HT1080 (cell line): ENCODE results near the gene MSH3. TPM values are rescaled to one million over a fixed set of nuclear protein-coding genes. Genes with fewer than 3 reads are reported as not detected.
"Not testable (repeated sequence)": the region's sequence is repeated elsewhere in the genome, so short reads cannot be mapped to it uniquely, and the experiment has no call there.

Source experiments
- DNase-seq: peaks from one replicate; pipeline ENCODE4 v3.0.0-alpha.2; 2015; ENCODE audit warnings: low read depth
- total RNA-seq: library from RNA; depleted of rRNA; stranded (reverse); fragments of >200 nt; shearing (Covaris generic); gene quantifications from 2 replicates; pipeline ENCODE4 v1.2.3, GENCODE V29; 2014

Gene MSH3
- total RNA-seq, 1 experiment from 2014 or later: 12.0 TPM

DNA sequence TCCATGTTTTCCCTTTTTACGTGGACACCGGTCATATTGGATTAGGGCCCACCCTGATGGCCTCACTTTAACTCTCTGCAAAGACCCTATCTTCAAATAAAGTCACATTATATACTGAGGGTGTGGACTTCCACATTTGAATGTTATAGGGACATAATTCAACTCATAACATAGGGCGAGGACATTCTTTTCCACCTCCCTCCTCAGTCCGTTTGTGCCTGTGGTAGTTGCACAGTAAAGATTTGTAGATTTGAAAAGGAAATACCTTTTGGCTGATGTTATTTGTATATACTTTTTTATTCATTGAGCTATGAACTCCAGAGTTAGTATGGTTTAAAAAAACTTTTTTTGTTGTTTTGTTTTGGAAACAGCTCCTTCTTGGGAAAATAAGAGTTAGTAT is 51.3 kb downstream of the MSH3 start:
- DNase-seq: no peak

DNA sequence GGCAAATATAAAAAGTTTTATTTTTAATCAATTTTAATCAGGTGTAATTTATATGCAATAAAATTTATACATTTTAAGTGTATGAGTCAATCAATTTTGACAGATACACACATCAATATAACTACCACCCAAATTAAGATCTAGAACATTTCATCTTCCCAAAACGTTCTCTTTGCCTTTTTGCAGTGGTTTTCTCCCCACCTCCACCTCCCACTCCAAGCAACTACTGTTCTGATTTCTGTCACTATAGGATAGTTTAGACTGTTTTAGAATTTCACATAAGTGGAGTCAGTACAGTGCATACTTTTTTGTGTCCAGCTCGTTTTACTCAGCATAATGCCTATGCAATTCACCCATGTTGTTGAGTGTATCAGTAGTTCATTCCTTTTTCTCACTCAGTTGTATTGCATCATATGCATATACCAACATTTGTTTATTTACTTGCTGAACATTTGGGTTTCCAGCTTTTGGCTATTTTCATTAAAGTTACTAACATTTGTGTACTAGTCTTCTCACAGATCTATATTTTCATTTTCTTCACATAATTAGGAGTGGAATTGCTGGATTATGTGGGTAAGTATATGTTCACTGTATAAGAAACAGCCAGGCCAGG is 52.5 kb downstream of the MSH3 start:
- DNase-seq: no peak

DNA sequence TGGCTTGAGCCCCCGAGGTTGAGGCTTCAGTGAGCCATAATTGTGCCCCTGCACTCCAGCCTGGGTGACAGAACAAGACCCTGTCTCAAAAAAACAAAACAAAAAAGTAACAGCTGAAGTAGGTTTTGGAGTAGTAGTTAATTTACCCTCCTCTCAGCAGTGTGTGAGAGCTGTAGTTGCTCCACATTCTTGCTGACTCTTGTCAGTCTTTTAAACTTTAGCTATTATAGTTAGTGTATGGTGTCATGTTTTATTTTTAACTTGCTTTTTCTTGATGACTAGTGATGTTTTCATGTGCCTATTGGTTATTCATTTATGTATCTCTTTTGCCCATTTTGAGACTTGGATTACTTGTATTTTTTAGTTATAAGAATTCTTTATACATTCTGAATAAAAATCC is 53.2 kb downstream of the MSH3 start:
- no peak for DNase-seq

DNA sequence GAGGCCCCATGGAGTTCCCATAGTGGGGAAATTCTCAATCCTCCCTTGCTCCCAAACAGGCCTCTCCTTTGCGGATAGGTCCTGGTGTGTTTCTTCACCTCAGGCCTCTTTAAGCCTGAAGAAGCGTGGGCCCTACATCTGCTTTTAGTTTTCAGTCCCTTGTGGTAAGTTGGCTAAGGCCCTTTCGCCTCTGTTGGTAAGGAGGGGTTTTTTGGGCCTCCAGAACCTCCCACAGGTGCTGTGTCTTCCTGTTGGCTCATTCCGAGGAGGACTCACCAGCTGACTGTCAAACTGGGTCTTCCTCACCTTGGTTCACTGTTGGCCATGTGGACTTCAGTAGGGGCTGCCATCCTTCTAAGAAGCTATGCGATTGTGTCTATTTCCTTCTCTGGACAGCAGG is 56.8 kb downstream of the MSH3 start:
- no peak for DNase-seq

DNA sequence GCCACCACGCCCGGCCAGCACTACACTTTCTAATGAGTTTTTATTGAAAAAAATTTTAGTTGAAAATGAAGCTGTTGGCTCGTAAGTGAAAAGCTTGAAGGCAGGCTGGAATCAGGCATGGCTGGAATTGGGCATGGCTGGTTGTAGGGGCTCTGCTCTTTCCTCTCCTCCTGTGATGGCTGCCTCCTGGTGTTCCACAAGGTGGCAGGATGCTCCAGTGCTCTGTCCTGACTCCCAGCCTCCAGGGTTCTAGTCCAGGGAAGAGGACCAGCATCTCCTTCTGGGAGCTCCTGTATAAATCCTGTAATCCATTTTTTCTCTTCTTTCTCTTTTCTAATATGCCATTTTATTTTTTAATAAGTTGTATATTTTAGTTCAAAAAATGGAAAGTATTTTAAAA is 57.5 kb downstream of the MSH3 start:
- peak; percentile 51 for DNase-seq

DNA sequence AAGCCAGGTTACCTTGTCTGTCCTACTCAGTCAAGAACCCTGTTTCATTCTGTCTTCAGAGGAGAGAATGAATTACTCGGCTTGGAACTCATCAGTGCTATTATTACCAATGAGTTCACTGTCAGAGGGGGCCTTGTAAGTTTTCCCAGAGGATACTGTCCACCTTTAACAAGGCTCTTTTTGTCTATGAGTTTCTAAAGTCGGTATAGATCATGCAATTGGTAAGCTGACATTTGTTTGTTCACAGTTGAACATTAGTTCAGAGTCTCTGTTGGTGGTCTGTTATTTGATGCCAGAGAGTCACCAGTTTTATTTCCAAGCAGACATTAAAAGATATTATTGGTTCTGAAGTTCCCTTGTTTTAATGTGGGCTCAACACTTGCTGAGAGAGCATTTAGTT is 58.5 kb downstream of the MSH3 start:
- DNase-seq: no peak

DNA sequence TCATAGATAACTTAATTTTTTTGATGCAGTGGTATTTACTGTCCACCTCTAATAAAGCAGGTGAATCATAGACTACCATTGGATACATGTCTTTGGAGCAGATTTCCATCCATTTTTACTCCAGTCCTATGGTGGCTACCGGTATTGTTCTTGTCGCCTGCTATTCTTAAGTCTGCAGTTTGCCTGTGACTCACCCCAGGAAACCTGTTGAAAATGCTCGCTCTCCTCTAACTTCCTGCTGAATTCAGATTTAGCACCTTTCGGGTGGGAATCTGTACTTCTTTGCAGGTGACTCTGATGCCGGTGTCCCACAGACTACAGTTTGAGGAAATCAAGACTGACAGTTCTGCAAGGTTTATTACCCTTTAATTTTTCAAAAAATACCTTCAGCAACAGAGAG is 59.2 kb downstream of the MSH3 start:
- peak; percentile 5 for DNase-seq

DNA sequence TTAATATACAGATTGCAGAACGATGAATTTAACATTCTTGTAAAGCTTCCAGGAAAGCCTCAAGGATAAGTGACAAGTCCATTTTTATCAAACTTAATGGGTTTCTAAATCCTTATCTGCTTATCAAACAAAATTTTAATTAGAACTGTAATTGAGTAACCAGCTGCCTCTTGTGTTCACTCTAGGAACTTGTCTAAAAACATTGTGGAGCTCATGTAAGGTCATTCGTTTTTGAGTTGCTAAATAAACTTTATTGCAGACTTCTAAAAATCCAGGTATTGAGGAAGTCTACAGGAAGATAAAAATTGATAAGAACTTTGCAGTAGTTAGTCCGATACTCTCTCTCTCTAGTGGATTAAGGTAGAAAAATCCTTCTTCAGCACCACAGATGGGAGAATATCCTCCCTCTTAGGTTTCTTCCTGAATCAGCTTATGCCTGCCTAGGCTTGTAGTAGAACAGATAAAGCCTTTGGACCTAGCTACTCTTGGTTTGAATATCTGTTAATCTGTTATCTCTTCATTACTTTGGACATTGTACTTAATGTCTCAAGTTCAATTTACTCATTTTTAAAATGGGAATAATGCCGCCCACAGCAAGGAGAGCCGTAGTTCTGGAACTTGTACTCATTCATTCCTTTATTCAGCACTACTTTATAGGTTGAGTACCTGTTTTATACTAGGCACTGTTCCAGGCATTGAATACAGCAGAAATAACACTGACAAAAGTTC is 60.3 kb downstream of the MSH3 start:
- DNase-seq: no peak

DNA sequence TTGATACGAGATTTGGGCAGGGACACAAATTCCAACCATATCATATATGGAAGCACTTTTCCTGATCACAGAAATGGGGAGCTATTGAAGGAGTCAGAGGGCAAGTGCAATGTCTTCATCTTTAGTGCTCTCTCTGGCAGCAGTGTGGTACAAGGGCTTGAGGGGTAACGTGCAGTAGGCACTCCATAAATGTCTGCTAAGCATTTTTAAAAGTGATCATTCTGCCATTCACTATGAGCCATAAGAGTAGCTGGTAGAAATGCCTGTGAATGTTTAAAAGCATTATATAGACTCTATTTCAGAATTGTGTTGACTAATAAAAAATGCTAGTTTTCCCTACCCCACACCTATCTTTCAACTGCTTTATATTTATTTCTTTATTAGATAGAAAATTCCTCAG is 61.4 kb downstream of the MSH3 start:
- no peak for DNase-seq

DNA sequence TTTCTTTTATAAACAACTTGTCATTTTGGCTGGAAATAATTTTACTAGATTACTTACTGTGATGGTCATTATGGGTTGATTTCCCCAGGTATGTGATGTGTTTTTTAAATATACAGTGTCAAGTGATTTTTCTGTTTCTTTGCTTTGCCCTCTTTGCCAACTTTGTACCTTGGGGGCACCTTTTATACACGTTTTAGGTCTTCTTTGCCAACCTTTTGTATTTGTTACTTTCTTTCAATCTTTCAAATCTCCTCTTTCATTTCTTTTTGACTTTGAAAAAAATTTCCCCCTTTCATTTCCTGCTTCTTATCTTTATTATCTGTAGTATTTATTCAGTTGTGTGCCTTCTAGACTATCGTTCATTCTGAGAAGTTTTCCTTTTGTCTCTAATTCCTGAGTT is 65.7 kb downstream of the MSH3 start:
- DNase-seq: no peak

DNA sequence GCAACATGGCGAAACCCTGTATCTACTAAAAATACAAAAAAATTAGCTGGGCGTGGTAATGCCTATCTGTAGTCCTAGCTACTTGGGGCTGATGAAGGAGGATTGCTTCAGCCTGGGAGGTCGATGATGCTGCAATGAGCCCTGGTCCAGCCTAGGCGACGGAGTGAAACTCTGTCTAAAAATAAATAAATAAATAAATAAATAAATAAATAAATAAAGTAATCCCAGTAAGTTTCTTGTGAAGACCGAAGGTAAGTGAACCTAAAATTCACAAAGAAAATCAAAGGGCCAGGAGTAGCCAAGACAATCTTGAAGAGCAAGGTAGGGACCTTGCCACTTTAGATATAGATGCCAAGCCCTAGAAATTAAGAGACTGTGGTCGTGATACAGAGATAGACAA is 68.5 kb downstream of the MSH3 start:
- DNase-seq: no peak

DNA sequence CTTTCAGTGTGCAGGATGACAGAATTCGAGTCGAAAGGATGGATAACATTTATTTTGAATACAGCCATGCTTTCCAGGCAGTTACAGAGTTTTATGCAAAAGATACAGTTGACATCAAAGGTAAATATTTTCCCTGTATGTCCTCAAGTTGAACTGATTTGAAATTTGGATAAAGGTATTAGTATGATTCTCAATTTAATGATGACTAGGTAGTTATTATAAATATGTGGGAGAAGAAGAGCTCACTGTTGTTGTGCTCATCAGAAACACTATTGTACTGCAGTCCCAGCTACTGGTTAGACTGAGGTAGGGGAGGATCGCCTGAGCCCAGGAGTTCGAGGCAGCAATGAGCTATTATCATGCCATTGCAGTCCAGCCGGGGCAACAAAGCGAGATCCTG is 71.0 kb downstream of the MSH3 start:
- DNase-seq: no peak

DNA sequence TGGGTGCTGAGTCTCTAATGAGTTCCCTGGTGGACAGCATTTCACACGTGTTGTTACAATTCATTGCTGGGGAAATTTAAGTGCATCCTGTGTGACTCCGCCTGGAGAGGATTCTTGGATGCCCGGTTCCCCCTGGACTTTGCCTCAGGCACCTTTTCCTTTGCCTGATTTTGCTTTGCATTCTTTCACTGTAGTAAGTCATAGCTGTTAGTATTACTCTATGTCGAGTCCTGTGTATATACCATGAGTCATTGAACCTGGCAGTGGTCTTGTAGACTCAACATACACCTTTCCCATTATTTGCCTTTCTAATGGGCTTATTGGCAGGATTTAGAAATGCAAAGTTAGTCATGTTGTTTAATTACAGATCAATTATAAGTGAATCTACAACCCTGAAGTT is 82.3 kb downstream of the MSH3 start:
- peak; percentile 44 for DNase-seq

DNA sequence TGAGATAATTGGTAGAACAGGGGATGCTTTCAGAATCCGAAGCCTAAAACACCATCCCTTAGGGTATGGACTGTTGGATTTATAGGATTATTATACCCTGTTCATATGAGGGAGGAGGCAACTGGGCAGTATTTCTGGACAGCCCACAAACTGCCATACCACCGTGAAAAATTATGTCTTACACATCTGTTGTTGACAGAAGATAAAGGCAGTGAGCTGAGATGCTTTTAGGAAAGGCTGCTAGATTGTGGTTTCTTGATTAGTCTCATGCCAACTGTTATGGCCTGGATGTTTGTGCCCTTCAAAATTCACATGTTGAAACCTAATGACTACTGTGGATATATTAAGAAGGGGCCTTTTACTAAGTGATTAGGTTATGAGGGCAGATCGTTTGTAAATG is 84.0 kb downstream of the MSH3 start:
- DNase-seq: no peak

DNA sequence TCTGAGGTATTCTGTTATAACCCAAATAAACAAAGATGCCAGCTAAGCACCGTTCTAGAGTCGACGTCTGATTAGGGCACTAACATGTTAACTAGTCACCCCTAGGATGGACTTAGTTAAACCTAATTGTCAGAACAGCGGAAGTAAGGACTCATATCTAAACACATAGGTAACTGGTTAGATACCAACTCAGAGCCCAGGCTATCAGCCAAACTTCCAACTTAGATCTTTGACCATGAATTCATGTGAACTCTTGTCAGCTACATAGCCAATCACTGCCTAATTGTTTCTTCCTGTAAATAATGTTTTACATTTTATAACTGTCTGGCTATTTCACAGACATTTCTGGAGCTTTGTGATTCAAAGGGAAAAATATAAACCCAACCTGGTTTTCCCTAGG is 84.6 kb downstream of the MSH3 start:
- no peak for DNase-seq

DNA sequence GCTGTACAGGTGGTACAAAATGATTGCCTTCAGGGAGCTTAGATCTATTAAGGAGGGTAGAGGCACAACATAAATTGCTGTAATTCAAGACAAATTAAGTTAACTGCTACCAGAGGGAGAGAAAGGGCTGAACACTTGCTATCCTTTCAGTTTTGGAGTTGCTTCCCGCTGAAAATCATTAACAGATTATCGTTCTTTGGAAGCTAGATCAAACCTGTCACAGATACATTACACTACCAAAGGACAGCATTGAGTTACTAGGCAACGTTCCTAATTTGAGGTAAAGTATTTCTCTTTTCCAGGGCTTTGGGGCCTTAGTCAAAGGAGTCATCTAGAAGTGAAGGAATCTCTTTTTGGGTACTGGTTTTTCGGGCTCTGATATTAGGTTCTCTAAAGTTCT is 85.0 kb downstream of the MSH3 start:
- DNase-seq: no peak

DNA sequence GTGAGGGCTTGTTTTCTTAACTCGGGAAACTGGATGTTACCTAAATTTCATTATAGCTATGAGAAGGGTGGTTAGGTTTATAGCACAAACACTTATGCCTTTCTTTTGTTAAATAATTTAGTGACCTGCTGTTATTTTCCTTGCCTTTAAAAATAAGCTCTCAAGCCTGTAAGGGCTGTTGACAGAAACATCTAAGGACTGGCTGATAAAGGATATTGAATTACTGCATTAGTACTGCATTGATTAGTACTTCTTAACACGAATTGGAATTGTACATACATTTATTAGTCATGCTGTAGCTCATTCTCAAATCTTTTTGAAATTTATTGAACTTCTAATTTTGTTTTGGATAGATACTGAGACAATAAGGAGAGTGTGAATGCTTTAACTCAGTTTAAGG is 85.4 kb downstream of the MSH3 start:
- no peak for DNase-seq

DNA sequence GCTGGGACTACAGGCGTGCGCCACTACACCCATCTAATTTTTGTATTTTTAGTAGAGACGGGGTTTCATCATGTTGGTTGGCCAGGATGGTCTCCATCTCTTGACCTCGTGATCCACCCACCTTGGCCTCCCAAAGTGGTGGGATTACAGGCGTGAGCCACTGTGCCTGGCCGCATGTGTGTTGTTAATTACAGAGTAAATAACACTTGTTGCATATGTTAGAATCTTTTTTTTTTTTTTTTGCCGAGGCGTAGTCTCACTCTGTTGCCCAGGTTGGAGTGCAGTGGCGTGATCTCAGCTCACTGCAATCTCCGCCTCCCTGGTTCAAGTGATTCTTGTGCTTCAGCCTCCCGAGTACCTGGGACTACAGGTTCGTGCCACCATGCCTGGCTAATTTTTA is 86.0 kb downstream of the MSH3 start:
- not testable (repeated sequence) for DNase-seq

DNA sequence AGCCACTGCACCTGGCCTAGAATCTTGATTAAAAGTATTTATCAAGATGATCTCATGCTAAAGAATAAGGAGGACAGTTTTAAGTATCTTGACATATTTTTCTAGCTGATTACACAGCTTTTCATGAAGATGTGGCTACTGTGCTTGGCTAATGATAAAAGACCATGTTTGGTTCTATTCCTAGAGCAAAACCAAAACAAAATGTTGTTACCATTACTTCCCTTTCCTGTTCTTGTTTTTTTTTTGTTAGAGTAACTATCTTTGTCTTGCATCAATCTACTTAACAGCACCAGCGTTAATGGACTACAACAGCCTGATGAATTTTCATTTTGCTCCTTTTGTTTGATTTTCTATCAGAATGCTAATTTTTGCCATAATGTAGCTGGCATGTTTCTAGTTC is 86.5 kb downstream of the MSH3 start:
- no peak for DNase-seq

DNA sequence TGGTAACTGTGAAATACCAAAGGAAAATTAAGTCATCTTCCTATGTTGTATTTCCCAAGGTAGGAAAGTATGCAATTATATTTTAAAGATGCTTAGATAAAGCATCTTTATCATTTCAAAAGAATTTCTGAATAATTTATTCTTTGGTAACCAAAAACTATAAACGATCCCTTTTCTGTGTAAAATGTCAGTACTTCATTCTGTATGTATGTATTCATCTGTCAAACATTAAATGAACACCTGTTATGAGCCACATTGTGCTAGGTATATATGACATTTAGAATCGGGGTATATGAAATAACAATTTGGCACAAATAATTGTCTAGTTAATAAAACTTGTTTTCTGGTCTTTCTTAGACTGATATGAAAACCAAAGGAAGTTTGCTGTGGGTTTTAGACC is 89.7 kb downstream of the MSH3 start:
- DNase-seq: no peak

DNA sequence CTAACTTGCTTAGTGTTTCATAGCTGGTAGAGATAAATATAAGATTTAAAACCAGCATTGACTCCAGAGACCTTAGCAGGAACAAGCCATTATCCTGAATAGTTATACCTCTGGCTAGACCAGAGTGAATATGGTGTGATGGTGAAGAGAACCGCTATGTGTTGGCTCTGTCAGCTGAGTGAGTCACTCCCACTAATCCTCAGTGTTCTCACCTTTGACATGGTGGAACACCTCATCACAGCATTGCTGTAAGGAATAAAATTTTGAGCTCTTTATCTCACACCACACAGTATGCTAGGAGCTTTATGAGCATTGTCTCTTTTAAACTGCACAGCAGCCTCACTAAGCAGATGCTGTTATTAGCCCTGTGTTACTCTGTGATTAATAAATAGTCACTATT is 91.0 kb downstream of the MSH3 start:
- DNase-seq: peak; percentile 77

DNA sequence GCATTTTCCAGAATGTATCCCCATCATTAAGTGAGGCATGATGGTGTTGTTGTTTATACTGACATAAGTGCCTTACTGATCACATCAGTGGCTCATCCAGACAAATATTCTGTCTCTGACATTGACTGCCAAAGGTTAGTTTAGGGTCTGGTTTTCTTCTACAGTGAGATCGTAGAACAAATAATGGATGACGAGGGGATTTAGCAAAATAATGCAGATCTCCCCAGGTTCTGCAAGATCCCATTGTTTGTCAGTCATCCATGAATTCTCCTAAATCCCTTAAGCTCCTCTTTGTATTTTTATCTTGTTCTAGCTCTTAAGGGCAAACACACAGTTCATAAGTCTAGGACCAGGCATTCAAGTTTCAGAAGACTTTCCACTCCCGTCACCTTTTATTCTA is 93.5 kb downstream of the MSH3 start:
- no peak for DNase-seq

DNA sequence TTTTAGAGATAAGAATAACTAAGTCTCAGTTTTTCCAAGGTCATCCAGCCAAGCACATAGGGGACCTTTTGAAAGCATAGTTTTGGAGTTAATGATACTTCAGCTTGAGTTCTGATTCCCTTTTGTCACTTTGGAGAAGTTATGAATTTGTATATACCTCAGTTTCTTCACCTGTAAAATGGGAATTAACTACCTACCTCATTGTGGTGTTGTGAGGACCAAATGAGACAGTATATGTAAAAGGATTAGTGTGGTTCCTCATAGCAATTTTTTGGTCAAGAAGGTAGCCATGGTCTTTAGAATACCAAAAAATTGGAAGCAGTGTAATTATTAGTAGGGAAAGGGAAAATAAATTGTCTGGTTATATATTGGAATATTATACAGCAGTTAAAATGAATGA is 98.0 kb downstream of the MSH3 start:
- no peak for DNase-seq

DNA sequence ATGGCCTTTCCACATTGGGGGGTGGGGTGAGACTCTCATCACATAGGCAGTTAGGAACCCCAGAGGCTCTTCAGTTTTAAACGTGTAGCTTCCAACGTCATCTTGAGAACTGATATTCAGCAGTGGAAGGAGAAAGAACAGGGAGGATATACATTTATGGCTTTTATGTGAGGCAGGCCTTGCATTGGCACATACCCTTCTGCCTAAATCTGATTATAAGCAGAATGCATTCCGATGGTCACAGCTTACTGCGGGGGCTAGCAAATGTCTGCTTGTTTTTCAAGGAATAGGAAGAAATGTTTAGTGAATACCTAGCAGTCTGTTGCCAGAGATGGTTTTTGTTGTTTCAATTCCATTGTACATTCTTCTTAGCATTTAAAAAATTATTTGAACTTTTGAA is 99.3 kb downstream of the MSH3 start:
- DNase-seq: no peak
